ENCODE measurements around the gene HNRNPA0.

The HNRNPA0 gene

GRCh38 chr5:137712139-137712667, 42.0 kb downstream of the HNRNPA0 start:
- TF ChIP-seq CTCF (IDR thresholded peaks at IDR 0.05; ENCODE audit: insufficient read depth, missing control alignments): no peak
- no peak for DNase-seq (ENCODE audit: insufficient read length, low spot score)
- FAIRE-seq: no peak

GRCh38 chr5:137710086-137710485, 44.1 kb downstream of the HNRNPA0 start:
- DNase-seq (ENCODE audit: insufficient read length, low spot score) (no peak), FAIRE-seq (no peak)
- no peak for TF ChIP-seq CTCF (IDR thresholded peaks at IDR 0.05; ENCODE audit: insufficient read depth, missing control alignments)

GRCh38 chr5:137708796-137709559, 45.2 kb downstream of the HNRNPA0 start:
- no peak for DNase-seq (ENCODE audit: insufficient read length, low spot score)
- no peak for FAIRE-seq
- no peak for TF ChIP-seq CTCF (IDR thresholded peaks at IDR 0.05; ENCODE audit: insufficient read depth, missing control alignments)

- no peak for DNase-seq (ENCODE audit: insufficient read length, low spot score)
- no peak for FAIRE-seq
- TF ChIP-seq CTCF (IDR thresholded peaks at IDR 0.05; ENCODE audit: insufficient read depth, missing control alignments): no peak
Observed at GRCh38 chr5:137708062-137708461, 46.1 kb downstream of the HNRNPA0 start.

GRCh38 chr5:137706841-137707240, 47.3 kb downstream of the HNRNPA0 start:
- DNase-seq (ENCODE audit: insufficient read length, low spot score): no peak
- TF ChIP-seq CTCF (IDR thresholded peaks at IDR 0.05; ENCODE audit: insufficient read depth, missing control alignments): no peak
- no peak for FAIRE-seq

GRCh38 chr5:137705106-137705505, 49.1 kb downstream of the HNRNPA0 start:
- TF ChIP-seq CTCF (IDR thresholded peaks at IDR 0.05; ENCODE audit: insufficient read depth, missing control alignments): no peak
- FAIRE-seq: no peak
- DNase-seq (ENCODE audit: insufficient read length, low spot score): no peak

GRCh38 chr5:137703565-137703964, 50.6 kb downstream of the HNRNPA0 start:
- DNase-seq (ENCODE audit: insufficient read length, low spot score) (no peak), FAIRE-seq (no peak)
- no peak for TF ChIP-seq CTCF (IDR thresholded peaks at IDR 0.05; ENCODE audit: insufficient read depth, missing control alignments)

Measured in D721Med (cell line).